Sigmoid colon (tissue), 7 donors: ENCODE results near the gene TPTE2. TPM values are rescaled to one million over a fixed set of nuclear protein-coding genes. Genes with fewer than 3 reads are reported as not detected.

Experiments
- DNase-seq: peaks from one replicate; pipeline ENCODE4 v3.0.0-alpha.2; 2019
- H3K27ac ChIP-seq, 4 donors: fragments of 200-600 bp; sonication (generic); one replicate each; pipeline ENCODE4 v1.5.1; 2016 to 2019; ENCODE audit warnings: mild to moderate bottlenecking in 1 of 4
- H3K27me3 ChIP-seq, 3 donors: fragments of 200-600 bp; sonication (generic); one replicate each; pipeline ENCODE4 v1.5.1; 2019; ENCODE audit warnings: mild to moderate bottlenecking in 1 of 3
- H3K36me3 ChIP-seq, 4 donors: fragments of 200-600 bp; sonication (generic); one replicate each; pipeline ENCODE4 v1.5.1; 2016 to 2019
- H3K4me1 ChIP-seq, 4 donors: fragments of 200-600 bp; sonication (generic); one replicate each; pipeline ENCODE4 v1.5.1; 2017 to 2019
- H3K4me3 ChIP-seq, 4 donors: fragments of 200-600 bp; sonication (generic); one replicate each; pipeline ENCODE4 v1.5.1; 2017 to 2019; ENCODE audit warnings: mild to moderate bottlenecking in 2 of 4, moderate library complexity in 1 of 4
- H3K9me3 ChIP-seq, 4 donors: fragments of 200-600 bp in 3 of 4; sonication (generic) in 3 of 4; one replicate each; pipeline versions ENCODE4 v1.5.1 to v1.6.1; 2013 to 2019
- EP300 ChIP-seq, 4 donors: sonication (generic); formaldehyde crosslinking; IDR thresholded peaks; one replicate each; pipeline ENCODE4 v1.6.1; 2017; ENCODE audit warnings: antibody characterized with exemption in 4 of 4
- POLR2A ChIP-seq, 2 donors: fragments of 450-650 bp; IDR thresholded peaks; one replicate each; pipeline ENCODE4 v1.6.1; 2016; ENCODE audit warnings: antibody characterized with exemption in 2 of 2, mild to moderate bottlenecking in 2 of 2, moderate library complexity in 2 of 2
- POLR2AphosphoS5 ChIP-seq, 4 donors: sonication (generic); formaldehyde crosslinking; IDR thresholded peaks; one replicate each; pipeline ENCODE4 v1.6.1; 2017; ENCODE audit warnings: antibody characterized with exemption in 4 of 4
- WGBS, 2 donors: extraction: QIAGEN DNeasy Blood & Tissue Kit; methylation state at CpG; one replicate each; pipeline ENCODE4 v1.1.7; 2013; 5-methylcytosine and 5-hydroxymethylcytosine counted together
- intact Hi-C: fragments of 100-400 bp; cut with DNase I; formaldehyde crosslinking; loops from one replicate; pipeline ENCODE4 v1.15.1; 2023
- polyA plus RNA-seq, 3 donors: library from polyadenylated mRNA; stranded (reverse); fragments of 200-250 nt; gene quantifications; one replicate each; pipeline ENCODE4 v1.2.3, GENCODE V29; 2013
- total RNA-seq, 4 donors: library from RNA; depleted of rRNA; stranded (reverse); fragments of >200 nt; gene quantifications; one replicate each; pipeline ENCODE4 v1.1.0, GENCODE V29; 2016
- TF ChIP-seq, protein P1 (sequence below), 4 experiments: fragments of 450-650 bp in 3 of 4; fragments of 200-600 bp in 1 of 4; IDR thresholded peaks; one replicate each; pipeline ENCODE4 v1.5.1; 2016 to 2019; ENCODE audit warnings: antibody characterized with exemption in 4 of 4, mild to moderate bottlenecking in 3 of 4, moderate library complexity in 2 of 4
- donor health status: healthy with polysubstance abuse.
- donor health status: Bipolar disorder and iron deficiency.
- donor health status: healthy.

TPTE2 gene
- total and polyA plus RNA-seq, 7 donors, result 0.04 to 0.99 TPM; not detected in 5

DNA sequence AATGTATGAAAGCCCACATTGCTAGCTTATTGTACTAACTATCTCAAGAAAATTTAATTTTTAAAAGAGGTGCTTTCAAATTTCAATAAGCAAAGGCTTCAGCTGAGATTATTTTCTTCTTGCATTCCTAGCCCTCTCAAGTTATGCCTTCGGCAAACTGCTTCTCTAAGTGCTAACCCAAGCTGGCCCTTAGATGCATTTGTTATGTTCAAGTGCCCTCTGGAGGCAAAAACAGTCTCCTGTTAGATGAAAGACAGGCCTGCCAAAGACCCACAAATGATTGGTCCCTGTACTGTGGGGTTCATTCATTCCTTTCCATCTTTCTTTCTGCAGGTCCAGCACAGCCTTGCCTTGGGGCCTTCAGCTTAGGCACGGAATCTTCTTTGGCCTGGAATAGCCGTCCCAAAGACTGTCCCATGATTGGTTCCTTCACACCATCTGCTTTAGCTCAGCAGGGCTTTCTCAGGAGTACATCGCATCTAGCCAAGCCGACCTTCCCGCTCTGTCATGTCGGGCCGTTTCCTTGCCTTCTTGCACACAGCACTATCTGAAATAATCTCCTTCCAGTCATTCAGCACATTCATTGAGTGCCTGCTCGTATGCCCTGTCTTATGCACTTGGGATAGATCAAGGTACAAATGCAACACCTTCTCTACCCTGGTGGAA, 26.4 kb upstream of the TPTE2 start:
- WGBS, 2 donors, result 68 to 71% methylated on average over 9 of the region's 9 CpGs
- Histone ChIP-seq H3K9me3 (no peaks in the 10 kb centered on the region), H3K27ac (no peak overlapping the region), H3K4me3 (no peak overlapping the region), H3K36me3 (no peaks in the 10 kb centered on the region), H3K4me1 (peaks cover 0 to 4% (median 0%) of the 10 kb centered on the region in 4 donors), H3K27me3 (no peaks in the 10 kb centered on the region)
- no peak for TF ChIP-seq EP300 (IDR thresholded peaks at IDR 0.05)
- TF ChIP-seq POLR2A (IDR thresholded peaks at IDR 0.05), result no peak
- no peak for TF ChIP-seq POLR2AphosphoS5 (IDR thresholded peaks at IDR 0.05)
- TF ChIP-seq, protein P1, sequence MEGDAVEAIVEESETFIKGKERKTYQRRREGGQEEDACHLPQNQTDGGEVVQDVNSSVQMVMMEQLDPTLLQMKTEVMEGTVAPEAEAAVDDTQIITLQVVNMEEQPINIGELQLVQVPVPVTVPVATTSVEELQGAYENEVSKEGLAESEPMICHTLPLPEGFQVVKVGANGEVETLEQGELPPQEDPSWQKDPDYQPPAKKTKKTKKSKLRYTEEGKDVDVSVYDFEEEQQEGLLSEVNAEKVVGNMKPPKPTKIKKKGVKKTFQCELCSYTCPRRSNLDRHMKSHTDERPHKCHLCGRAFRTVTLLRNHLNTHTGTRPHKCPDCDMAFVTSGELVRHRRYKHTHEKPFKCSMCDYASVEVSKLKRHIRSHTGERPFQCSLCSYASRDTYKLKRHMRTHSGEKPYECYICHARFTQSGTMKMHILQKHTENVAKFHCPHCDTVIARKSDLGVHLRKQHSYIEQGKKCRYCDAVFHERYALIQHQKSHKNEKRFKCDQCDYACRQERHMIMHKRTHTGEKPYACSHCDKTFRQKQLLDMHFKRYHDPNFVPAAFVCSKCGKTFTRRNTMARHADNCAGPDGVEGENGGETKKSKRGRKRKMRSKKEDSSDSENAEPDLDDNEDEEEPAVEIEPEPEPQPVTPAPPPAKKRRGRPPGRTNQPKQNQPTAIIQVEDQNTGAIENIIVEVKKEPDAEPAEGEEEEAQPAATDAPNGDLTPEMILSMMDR (IDR thresholded peaks at IDR 0.05), result peak in 2 of 4 experiments; percentile 20 to 40
- intact Hi-C loops, result no loop called here
- DNase-seq, result no peak

DNA sequence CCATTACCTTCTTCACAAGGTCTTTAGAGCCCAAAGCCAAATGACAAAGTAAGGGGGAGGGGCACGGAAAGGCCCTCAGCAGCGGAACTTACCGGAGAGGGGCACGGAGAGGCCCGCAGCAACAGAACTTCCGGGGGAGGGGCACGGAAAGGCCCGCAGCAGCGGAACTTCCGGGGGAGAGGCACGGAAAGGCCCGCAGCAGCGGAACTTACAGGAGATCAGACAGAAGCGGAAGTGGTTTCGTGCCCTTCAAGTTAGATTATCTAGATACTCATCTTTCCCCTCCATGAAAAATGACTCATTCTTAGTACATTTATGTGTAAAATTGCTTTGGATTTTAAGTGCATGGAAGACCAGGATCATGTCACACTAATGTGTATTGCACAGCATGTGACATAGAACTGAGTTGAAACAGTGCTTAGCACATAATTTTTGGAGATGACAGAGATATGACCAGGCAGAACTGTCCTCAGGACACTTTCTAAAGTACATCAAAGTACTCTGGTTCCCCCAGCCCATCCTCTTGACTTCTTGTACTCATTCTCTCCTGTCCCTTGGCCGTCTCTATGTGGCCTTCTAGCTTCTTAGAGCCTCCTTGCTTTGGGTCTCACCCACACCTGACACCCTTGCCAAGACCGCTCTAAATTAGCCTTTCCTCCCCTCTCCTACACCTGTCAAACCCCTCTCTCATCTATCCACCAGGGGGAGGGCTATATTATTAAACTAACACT, 25.7 kb upstream of the TPTE2 start:
- H3K4me3 ChIP-seq, result no peak overlapping the region
- intact Hi-C loops, result no loop called here
- no peak overlapping the region for H3K27ac ChIP-seq
- TF ChIP-seq POLR2AphosphoS5 (IDR thresholded peaks at IDR 0.05), result no peak
- TF ChIP-seq, protein P1 (IDR thresholded peaks at IDR 0.05), result no peak
- TF ChIP-seq POLR2A (IDR thresholded peaks at IDR 0.05), result no peak
- no peak for TF ChIP-seq EP300 (IDR thresholded peaks at IDR 0.05)
- 19 to 59% methylated on average over 17 of the region's 17 CpGs for WGBS, 2 donors
- no peak for DNase-seq
- no peaks in the 10 kb centered on the region for H3K27me3 ChIP-seq
- peaks cover 0 to 4% (median 0%) of the 10 kb centered on the region in 4 donors for H3K4me1 ChIP-seq
- H3K9me3 ChIP-seq, result no peaks in the 10 kb centered on the region
- H3K36me3 ChIP-seq, result no peaks in the 10 kb centered on the region

DNA sequence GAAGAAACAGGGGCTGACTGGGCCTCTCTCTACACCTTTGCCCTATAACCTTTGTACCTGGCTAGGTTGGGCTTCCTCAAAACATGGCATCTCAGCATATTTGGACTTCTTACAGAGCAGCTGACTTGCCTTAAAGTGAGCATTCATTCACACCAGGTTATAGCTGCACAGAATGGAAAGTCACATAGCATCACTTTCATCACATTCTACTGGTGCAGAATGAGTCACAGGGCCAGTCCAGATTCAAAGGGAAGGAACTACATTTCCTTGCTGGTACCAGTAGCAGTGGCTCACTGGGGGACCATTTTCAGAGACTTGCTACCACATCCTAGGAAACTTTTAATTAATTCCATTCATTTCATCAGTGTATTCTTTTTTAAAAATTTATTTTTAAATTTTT, 20.3 kb upstream of the TPTE2 start:
- Histone ChIP-seq H3K4me1 (no peaks in the 10 kb centered on the region), H3K36me3 (no peaks in the 10 kb centered on the region), H3K9me3 (no peaks in the 10 kb centered on the region), H3K27me3 (no peaks in the 10 kb centered on the region), H3K27ac (no peak overlapping the region), H3K4me3 (no peak overlapping the region)
- TF ChIP-seq, protein P1 (IDR thresholded peaks at IDR 0.05), result no peak
- no peak for TF ChIP-seq EP300 (IDR thresholded peaks at IDR 0.05)
- TF ChIP-seq POLR2A (IDR thresholded peaks at IDR 0.05), result no peak
- DNase-seq, result no peak
- intact Hi-C loops, result no loop called here

DNA sequence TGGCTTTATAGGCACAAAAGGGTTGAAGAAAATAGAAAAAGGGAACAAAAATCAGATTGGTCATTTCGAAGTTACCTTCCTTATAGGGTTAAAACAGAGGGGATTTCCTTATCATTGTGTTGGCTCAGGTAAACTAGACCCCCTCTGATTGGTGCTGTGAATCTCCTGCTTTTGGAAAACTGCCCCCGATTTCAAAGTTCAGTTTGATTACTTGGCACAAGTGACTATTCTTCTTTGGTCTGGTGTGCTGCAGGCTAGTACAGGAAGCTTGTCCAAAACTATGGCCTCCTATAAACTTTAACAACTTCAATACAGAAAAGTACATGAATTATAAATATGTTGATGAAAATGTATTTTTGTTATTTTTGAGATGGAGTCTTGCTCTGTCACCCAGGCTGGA, 13.9 kb upstream of the TPTE2 start:
- H3K4me1 ChIP-seq, result no peaks in the 10 kb centered on the region
- no peak for TF ChIP-seq POLR2A (IDR thresholded peaks at IDR 0.05)
- no peak for TF ChIP-seq EP300 (IDR thresholded peaks at IDR 0.05)
- TF ChIP-seq, protein P1 (IDR thresholded peaks at IDR 0.05), result no peak
- no peak for TF ChIP-seq POLR2AphosphoS5 (IDR thresholded peaks at IDR 0.05)
- H3K36me3 ChIP-seq, result no peaks in the 10 kb centered on the region
- WGBS, 2 donors, result 33 to 58% methylated on average over 2 of the region's 2 CpGs
- no peak for DNase-seq
- H3K4me3 ChIP-seq, result no peak overlapping the region
- H3K27me3 ChIP-seq, result no peaks in the 10 kb centered on the region
- intact Hi-C loops, result no loop called here
- H3K27ac ChIP-seq, result no peak overlapping the region
- no peaks in the 10 kb centered on the region for H3K9me3 ChIP-seq
